C4-2B (cell line): Measurements from ENCODE around the gene SHROOM3.

Experiments used
- CTCF ChIP-seq: fragments of 450-650 bp; conservative IDR thresholded peaks from 2 replicates; pipeline ENCODE4 v1.5.1; 2017; ENCODE audit warnings: mild to moderate bottlenecking
- ZFX ChIP-seq: fragments of 450-650 bp; IDR thresholded peaks from 2 replicates; pipeline ENCODE4 v1.6.1; 2017

- TF ChIP-seq CTCF (no peak), ZFX (no peak)
Measured at GRCh38 chr4:76488888-76489685, 54.1 kb downstream of the SHROOM3 start.
